HT1080 (cell line): ENCODE measurements around the gene ZSCAN5B. TPM values are rescaled to one million over a fixed set of nuclear protein-coding genes. Genes with fewer than 3 reads are reported as not detected.
"Not testable (repeated sequence)": the region's sequence is repeated elsewhere in the genome, so short reads cannot be mapped to it uniquely, and the experiment has no call there.

ENCODE experiments used
- DNase-seq: peaks from one replicate; pipeline ENCODE4 v3.0.0-alpha.2; 2015; ENCODE audit warnings: low read depth
- total RNA-seq: library from RNA; depleted of rRNA; stranded (reverse); fragments of >200 nt; shearing (Covaris generic); gene quantifications from 2 replicates; pipeline ENCODE4 v1.2.3, GENCODE V29; 2014

ZSCAN5B gene
- total RNA-seq, 1 experiment from 2014 or later, result not detected

DNA sequence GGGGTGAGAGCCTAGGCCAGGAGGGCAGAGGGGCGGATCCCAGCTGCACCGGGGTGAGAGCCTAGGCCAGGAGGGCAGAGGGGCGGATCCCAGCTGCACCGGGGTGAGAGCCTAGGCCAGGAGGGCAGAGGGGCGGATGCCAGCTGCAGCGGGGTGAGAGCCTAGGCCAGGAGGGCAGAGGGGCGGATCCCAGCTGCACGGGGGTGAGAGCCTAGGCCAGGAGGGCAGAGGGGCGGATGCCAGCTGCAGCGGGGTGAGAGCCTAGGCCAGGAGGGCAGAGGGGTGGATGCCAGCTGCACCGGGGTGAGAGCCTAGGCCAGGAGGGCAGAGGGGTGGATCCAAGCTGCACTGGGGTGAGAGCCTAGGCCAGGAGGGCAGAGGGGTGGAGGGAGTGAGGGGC, 21.3 kb downstream of the ZSCAN5B start:
- DNase-seq, result not testable (repeated sequence)

DNA sequence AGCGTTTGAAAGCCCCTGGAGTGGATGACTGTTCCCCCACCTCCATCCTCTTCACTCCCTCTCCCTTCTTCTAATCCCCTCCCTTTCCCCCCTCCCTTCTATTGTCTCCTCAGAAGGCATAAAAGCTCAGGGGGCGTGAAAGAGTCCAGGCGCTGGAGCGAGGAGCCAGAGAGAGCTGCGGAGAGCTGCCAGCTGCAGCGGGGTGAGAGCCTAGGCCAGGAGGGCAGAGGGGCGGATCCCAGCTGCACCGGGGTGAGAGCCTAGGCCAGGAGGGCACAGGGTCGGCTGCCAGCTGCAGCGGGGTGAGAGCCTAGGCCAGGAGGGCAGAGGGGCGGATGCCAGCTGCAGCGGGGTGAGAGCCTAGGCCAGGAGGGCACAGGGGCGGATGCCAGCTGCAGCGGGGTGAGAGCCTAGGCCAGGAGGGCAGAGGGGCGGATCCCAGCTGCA, 21.7 kb downstream of the ZSCAN5B start, which contains the start of gene GALP:
Gene GALP, plus strand, starts transcription at position 148 of the 447 bp plus-strand sequence. CDS start 1,101 bp downstream, outside the sequence.
- DNase-seq, result not testable (repeated sequence)

DNA sequence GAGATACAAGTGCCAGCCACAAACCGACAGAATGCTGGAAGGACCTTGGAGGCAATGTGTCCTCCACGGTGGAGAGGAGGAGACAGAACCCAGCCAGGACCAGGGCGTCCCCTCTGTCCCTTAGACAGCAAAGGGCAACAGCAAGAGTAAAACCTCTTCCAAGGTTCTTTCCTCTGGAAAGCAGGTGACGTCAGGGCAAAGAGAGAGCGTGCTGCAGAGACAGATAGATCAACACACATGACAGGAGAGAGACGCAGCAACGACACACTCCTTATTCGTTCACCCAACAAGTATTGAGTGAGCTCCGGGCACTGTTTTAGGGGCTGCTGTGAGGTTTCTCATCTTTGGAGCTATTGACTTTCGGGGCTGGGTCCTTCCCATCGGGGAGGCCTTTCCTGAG, 23.0 kb downstream of the ZSCAN5B start:
- no peak for DNase-seq

DNA sequence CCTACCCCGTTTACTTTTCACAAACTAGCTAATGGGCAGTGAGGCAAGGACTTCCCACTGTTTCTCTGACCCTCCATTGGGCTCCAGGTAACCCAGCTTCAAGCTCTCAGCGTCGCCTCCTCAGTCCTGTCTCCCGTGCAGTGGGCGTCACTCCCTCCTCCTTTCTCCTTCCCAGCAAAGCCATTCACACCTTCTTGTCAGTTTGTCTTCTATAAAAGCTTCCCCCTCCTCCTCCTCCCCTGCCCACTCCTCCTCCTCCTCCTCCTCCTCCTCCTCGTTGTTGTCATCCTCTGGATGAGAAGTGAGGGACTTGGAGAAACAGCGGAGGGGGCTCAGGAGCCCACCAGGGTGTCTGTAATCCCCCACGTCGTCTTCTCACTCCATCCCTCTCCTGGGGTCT, 23.5 kb downstream of the ZSCAN5B start:
- DNase-seq, result no peak

DNA sequence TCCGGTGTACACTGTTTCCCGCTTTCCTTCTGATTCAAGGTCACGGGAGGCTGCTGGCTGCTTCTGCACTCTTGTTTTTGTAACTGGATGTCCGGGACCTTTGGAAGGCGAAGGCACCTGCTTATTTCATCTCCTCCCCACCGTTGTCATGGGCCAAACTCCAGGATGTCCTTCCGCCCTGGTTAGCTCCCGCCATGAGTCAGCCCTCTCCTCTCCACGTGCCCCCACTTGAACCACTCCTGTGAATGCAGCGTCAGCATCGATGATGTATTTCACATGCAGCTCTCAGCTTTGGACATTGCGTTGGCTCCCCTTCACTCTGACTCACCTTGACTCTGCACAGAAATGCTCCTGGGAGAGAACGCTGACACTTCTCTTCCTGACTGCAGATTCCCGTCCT, 27.3 kb downstream of the ZSCAN5B start:
- DNase-seq, result peak; percentile 96

DNA sequence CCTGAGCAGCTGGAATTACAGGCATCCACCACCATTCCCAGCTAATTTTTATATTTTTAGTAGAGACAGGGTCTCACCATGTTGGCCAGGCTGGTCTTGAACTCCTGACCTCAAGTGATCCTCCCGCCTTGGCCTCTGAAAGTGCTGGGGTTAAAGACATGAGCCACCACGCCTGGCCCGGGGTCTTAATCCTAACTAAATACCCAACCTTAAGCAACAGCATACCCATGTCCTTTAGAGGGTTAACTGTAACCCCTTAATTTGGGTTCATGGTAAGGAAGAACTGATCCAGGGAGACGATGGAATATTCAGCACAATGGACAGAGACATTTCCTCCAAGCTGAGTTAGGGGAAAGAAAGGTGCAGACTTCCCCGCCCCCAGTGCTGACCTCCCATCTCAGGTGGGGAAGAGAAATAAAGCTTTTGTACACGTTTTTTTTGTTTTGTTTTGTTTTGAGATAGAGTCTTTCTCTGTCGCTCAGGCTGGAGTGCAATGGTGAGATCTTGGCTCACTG, 30.5 kb downstream of the ZSCAN5B start:
- DNase-seq, result no peak

DNA sequence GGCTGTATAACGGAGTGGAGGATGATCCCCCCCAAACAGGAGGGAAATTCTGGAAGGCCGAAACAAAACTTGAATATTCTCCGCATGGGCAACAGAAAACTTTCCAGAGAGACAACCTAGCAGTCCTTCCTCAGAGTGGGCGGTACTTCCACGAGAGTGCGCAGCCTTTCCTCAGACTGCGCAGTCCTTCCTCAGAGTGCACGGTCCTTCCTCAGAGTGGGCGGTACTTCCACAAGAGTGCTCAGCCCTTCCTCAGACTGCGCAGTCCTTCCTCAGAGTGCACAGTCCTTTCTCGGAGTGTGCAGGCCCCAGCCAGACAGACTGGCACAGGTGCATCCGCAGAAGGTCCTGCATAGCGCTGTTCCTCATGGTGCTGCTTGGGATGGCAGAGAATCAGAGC, 34.5 kb downstream of the ZSCAN5B start:
- DNase-seq, result no peak

DNA sequence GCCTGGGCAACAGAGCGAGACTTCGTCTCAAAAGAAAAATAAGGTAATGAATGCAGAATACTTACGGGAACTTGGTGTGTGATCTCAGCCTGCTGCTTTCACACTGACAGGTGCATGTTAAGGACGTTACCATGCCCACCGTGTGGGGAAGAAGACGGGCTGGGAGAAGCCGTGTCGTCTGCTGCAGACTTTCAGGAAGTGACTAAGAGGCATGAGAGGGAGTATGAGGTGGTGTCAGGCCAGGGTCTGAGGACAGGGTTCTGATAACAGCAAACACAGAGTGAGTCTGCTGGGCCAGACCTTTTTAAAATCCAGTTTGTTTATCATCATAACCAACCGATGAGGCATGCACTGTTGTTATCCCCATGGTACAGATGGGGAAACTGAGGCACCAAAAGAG, 35.3 kb downstream of the ZSCAN5B start:
- DNase-seq, result peak; percentile 81

DNA sequence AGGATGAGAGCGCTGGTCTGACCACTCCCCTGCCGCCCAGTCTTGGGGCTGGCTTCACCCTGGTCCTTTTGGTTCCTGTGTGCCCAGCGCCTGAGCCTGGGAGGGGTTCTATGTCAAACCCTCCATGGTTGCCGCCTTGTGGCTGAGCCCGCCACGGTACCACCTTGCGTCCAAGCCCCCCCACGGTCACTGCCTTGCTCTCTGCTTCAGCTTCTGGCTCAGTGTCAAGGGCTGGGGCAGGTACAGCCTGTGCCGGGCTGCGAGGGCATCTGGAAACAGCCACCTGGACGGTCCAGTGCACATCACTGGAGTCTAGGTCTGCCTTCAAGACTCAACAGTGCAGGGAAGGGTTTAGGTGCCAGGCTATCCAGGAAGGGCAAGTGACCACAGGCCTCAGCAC, 36.0 kb downstream of the ZSCAN5B start:
- no peak for DNase-seq

DNA sequence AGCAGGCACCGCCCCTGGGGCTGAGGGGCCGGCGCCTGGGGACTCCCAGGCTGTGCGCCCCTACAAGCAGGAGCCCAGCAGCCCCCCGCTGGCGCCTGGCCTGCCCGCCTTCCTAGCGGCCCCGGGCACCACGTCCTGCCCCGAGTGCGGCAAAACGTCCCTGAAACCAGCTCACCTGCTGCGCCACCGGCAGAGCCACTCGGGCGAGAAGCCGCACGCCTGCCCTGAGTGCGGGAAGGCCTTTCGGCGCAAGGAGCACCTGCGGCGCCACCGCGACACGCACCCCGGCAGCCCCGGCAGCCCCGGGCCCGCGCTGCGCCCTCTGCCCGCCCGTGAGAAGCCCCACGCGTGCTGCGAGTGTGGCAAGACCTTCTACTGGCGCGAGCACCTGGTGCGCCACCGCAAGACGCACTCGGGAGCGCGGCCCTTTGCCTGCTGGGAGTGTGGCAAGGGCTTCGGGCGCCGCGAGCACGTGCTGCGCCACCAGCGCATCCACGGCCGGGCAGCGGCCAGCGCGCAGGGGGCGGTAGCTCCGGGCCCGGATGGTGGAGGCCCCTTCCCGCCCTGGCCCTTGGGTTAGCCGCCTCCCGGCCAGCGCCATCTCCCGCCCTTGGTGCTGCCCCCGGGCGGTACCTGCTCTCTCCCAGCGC, 37.8 kb downstream of the ZSCAN5B start:
- no peak for DNase-seq

DNA sequence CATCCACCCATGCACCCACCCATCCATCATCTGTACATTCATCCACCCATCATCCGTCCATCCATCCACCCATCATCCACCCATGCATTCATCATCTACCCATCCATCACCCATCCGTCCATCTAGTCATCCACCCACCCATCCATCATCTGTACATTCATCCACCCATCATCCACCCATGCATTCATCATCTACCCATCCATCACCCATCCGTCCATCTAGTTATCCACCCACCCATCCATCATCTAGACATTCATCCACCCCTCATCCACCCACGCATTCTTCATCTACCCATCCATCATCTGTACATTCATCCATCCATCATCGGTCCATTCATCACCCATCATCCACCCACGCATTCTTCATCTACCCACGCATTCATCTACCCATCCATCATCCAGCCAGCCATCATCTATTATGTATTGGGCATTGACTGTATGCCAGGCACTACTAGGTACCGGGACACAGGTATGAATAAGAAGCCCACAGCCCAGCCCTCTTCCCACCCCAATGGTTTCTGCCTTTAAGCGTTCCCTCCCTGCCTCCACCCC, 38.5 kb downstream of the ZSCAN5B start:
- DNase-seq, result no peak

DNA sequence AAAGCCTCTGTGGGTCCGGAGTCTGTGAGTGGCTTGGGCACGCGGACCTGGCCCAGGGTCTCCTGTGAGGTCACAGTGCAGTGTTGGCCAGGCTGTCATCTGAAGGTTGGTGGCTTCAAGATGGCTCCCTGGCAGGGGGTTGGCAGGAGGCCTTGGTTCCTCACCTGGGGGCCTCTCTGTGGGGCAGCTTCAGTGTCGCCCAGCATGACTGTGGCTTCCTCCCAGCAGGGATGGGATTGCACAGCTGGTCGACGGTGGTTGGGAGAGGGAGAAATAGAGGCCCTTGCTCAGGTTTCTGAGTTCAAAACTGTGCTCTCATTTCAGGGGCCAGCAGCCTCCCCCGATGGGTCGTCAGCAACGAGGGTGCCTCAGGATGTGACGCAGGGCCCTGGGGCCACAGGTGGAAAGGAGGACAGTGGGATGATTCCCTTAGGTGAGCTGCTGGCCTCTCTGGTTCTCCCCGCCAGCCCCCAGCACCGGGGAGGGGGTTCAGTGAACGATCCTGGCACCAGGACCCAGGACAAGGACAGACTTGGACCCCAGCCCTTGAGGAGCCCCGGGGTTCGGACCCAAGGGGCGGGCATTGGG, 39.3 kb downstream of the ZSCAN5B start:
- DNase-seq, result no peak

DNA sequence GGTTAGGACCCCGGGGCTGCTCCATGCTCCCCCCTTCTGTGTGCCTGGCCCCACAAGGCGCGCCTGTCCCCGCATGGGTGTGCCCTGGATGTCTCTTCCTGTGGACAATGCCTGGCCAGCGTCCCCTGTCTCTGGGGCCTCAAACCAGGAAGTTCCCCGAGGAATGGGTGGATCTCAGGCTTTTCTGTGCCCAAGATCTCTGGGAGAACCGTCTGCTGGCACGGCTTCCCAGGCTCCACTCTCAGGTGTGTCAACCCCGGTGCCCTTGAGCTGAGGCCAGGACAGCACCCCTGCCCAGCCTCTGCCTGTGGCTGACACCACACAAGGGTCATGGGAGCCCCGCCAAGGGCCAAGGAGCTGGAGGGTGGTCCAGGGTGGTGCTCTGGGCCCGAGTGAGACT, 40.8 kb downstream of the ZSCAN5B start:
- no peak for DNase-seq

DNA sequence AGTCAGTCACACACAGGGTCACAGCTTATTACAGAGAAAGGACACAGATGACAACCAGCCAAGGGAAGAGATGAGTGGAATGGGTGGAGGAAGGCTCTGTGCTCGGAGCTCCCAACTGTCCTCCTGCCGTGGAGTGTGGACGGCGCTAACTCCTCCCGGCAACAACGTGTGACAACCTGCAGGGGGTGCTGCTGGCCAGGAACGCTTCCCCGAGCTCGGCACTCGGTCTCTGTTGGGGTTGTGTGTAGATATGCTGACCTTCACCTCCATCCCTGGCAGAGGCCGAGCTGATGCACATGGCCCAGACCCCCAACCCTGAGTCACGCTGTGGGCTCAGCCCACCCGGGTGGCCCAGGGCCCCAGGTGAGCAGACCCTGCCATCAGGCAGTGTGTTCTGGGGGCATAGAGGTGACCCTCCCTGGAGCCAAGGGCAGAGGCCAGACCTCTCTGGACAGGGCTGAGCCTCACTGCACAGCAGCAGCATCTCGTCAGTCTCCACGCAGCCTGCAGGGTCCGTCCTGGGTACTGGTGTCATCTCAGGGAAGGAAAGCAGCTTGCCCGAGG, 42.4 kb downstream of the ZSCAN5B start:
- DNase-seq, result no peak

DNA sequence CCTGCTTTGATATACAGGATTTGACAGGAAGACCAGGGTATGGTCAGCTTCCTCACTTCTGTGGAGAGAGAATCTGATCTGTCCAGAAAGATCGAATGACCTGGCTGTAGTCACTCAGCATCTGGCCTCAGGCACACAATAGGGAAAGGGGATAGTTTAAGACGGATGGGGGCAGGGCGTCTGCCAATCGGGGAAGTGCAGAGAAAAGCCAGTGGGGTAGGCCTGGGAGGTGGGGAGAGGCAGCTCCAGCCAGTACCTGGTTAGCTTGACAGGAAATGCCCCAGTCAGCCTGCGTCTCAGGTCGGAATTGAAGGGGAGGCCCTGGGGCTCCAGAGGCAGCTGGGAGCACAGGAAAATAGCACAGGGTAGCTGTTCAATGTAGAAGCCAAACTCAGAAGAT, 44.1 kb downstream of the ZSCAN5B start:
- no peak for DNase-seq

DNA sequence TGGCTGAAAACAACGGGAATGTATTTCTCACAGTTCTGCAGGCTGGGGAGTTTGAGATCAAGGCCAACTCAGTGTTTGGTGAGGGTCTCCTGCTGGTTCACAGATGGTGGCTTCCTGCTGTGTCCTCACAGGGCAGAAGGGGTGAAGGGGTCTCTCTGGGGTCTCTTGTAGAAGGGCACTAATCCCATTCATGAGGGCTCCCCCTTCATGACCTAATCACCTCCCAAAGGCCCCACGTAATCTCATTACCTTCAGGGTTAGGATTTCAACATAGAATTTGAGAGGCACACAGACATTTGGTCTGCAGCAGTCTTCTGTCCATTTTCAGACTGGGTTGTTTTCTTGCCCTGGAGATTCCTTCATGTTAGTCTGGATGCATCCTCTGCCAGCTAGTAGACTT, 44.9 kb downstream of the ZSCAN5B start:
- no peak for DNase-seq

DNA sequence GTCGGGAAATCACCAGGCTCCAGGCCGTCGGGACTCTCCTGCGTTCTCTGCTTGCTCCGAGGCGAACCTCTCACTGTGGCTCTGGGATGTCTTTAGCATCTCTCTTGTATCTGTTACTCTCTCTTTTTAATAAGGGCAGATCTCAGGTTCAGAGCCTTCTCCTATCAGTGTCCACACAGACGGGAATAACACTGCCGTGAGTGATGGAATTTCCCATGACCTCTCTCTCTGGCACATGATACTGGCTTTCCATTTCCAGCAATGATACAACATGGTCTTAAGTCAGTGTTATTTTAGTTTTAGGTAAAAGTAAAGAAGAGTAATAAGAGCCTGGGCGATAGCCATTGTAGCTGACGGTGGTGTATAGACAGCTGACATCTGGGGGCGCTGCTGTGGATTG, 47.2 kb downstream of the ZSCAN5B start:
- DNase-seq, result no peak

DNA sequence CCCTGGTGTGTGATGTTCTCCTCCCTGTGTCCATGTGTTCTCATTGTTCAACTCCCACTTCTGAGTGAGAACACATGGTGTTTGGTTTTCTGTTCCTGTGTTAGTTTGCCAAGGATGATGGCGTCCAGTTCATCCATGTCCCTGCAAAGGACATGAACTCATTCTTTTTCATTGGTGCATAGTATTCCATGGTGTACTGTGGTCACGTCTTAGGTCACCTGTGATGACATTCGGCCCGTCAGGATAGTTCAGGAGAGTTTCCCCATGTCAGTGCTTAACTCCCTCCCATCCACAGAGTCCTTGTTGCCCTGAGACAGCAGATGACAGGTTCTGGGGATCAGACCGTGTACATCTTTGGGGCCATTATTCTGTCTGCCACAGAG, 47.9 kb downstream of the ZSCAN5B start:
- DNase-seq, result no peak

DNA sequence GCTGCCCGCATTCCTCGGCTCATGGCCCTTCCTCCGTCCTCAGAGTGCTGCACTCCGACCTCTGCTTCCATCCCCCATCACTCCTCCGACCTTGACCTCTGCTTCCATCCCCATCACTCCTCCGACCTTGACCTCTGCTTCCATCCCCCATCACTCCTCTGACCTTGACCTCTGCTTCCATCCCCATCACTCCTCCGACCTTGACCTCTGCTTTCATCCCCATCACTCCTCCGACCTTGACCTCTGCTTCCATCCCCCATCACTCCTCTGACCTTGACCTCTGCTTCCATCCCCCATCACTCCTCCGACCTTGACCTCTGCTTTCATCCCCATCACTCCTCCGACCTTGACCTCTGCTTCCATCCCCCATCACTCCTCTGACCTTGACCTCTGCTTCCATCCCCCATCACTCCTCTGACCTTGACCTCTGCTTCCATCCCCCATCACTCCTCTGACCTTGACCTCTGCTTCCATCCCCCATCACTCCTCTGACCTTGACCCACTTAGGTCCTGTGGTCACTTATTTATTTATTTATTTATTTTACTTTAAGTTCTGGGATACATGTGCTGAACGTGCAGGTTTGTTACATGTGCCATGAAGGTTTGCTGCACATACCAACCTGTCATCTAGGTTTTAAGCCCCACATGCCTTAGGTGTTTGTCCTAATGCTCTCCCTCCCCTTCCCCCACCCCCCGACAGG, 48.5 kb downstream of the ZSCAN5B start:
- not testable (repeated sequence) for DNase-seq

DNA sequence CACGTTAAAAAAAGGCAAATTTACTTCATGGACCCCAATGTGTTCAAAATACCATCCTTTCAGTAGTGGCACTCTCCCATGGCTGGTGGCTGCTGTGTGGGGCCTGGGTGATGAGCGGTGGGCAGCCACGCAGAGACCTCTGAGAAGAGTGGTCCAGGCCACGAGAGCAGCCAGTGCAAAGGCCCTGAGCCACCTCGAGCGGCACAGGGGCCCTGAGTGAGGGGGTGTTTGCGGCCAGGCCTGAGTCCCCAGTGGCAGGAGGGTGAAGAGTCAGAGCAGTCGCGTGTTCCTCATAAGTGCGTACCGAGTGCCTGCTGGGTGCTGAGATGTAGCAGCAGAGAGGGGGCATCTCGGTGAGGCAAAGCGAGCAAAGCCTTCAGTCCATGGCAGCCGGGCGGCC, 49.5 kb downstream of the ZSCAN5B start:
- no peak for DNase-seq

DNA sequence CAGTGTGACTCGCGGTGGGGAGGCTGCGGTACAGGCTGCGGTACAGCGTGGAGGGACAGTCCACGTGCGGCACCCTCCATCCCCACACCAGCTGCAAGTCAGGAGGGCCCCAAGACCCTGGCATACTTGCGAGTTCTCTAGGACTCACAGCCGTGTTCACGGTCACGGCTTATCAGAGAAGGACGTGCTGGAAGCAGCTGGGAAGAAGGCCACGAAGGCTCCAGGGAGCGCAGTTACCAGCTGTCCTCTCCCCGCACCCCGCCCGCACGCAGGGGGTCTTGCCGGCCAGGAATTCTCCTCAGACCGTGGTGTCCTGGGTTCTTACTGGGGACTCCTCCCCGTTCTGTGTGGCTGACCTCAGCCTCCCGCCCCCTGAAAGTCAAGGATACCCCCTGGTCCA, 50.3 kb downstream of the ZSCAN5B start:
- no peak for DNase-seq

DNA sequence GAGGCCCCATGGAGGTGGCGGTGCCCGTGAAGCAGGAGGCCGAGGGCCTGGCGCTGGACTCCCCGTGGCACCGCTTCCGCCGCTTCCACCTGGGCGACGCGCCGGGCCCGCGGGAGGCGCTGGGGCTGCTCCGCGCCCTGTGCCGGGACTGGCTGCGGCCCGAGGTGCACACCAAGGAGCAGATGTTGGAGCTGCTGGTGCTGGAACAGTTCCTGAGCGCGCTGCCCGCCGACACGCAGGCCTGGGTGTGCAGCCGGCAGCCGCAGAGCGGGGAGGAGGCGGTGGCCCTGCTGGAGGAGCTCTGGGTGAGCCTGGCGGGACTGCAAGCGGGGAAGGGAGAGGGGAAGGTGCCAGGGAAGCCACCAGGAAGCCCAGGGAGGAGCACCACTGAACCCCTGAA, 50.7 kb downstream of the ZSCAN5B start:
- DNase-seq, result no peak
